AG20443 (cell line): ENCODE results near the gene MAPK1IP1L.
"Not testable (repeated sequence)": the region's sequence is repeated elsewhere in the genome, so short reads cannot be mapped to it uniquely, and the experiment has no call there.

Experiments
- DNase-seq: peaks from one replicate; pipeline ENCODE4 v3.0.0; 2012; ENCODE audit warnings: low spot score, mixed read lengths

The MAPK1IP1L gene

DNA sequence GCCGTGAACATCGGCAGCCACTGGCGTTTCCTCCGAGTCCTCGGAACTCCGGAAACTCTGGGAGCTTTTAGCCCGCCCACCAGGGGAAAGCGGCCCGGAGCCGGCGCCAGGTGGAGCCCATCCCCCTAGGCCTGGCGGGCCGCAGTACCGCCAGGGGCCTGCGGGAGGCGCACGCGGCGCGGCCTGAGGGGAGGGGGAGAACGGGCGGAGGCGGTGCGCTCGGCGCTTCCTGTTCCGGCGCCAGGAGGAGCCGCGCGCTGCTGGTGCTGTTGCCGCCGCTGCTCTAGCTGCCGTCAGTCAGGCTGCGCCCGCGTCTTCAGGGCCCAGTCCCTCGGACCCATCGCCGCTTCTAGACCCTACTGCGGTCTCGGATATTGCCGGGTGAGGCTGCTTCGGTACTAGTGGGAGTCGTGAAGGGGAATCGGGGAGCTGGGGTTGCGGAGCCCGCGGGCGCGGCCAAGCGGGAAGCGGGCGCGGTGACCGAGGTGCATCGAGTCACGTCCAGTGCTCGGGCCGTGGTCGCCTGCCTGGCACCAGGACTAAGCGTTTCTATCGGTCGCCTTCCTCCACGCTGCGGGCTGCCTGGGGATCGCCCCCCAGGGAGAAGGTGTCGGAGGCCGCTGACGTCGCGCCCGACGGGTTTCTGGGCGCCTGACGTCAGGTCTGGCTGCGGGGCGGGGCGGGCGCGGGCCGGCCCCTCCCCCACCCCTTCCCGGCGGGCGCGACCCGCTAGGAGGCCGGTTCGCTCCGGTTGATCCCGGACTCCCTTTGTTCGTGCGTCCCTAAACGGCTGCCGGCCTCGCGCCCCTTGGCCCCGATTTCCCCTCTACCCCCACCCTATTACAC lies at the start of gene MAPK1IP1L:
TSS of gene MAPK1IP1L (plus strand) at position 225 of the 846 bp plus-strand sequence. CDS start 10,037 bp downstream, outside the sequence.
- DNase-seq: peak; percentile 99

DNA sequence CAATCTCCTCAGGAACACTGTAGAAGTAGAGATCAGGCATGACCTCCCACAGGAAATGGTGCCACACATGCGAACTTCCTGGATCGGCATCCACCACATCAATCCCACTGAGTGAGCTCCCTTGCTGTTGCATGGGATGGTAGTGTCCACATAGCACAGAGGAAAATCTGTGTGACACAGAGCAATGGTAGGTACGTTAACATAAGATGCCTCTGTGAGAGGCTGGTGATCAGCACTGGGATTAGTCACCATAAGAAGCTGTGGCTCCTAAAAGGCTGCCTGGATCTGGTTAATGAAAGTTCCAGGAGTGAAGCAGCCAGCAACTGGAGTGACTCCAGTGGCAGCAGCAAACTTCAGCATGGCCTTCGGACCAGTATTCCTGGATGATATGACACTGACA lies 46.4 kb upstream of the MAPK1IP1L start:
- DNase-seq: peak; percentile 13

DNA sequence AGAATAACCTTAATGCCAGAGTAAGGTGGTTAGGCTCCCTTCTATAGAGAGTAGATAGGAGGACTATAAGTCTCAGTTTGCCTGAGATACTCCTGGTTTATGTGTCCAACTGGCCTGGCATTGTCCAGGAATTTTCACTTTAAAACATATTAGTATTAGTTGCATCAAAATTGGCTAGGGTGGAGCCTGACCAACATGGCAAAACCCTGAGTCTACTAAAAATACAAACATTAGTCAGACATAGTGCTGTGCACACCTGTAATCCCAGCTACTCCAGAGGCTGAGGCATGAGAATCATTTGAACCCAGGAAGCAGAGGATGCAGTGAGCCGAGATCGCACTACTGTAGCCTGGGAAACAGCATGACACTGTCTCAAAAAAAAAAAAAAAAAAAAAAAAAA lies 36.4 kb upstream of the MAPK1IP1L start:
- DNase-seq: no peak

DNA sequence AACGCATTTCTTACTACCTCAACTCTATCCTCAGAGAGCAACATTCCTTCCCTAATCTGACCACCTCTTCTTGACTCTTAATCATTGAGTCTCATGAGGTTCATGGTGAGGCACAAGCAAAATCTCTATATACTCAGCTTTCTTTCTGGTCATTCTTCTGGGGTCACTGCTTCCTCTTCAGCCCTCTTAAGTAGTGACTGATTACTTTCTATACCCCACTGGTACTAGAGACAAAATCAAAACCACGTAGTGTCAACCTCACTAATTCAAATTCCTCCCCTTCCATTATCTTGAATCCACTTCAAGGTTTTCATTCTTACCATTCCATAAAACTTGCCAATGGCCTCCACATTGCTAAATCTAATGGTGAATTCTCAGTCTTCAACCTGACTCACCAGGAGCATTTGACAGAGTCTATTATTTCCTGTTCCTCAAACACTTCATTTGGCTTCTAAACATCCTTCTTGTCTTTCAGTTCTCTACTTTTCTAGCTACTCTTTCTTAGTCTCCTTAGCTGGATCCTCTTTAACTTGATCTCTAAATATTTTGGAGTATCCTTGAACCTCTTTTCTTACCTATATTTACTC lies 31.4 kb upstream of the MAPK1IP1L start:
- peak; percentile 19 for DNase-seq

DNA sequence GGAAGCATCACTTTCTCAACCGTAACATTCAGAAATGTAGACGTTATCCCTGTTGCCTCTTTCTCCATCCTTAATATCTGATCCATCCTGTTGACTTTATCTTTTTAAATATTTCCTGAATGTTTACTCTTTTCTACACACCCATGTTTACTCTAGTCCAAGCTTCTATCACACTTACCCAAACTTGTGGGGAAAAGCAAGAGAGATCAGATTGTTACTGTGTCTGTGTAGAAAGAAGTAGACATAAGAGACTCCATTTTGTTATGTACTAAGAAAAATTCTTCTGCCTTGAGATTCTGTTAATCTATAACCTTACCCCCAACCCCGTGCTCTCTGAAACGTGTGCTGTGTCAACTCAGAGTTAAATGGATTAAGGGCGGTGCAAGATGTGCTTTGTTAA lies 27.1 kb upstream of the MAPK1IP1L start:
- not testable (repeated sequence) for DNase-seq

DNA sequence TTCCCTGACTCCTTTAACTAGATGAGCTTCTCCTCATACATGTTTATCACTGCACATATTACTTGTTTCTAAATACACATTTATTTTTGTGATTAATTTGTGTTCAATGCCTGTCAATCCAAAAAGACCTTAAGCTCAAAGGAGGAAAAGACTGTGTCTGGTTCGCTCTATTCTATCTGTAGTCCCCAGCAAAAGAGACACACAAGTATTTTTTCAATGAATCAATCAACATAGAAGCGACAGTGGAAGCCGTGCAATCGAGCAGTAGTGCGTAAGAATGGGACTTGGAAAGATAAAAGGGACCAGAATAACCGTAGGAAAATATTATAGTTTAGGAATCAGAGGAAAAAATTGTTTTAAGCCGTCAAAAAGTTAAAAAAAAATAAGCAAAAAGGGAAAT lies 25.5 kb upstream of the MAPK1IP1L start:
- no peak for DNase-seq

DNA sequence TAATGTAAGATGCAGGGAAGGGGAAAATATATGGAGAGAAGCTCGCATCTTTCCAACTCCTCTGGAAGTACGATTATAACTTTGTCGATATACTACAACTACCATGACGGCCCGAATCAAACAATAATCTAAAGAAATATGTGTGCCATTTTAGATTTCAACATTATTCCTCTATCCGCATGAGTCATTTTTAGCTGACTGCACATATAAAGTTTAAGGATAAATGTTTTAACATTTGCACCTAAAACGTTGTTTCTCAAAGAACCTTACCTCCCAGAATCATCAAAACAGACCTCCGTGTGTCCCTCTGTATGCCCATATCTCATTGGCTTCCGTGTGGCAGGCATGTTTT lies 25.0 kb upstream of the MAPK1IP1L start:
- no peak for DNase-seq

DNA sequence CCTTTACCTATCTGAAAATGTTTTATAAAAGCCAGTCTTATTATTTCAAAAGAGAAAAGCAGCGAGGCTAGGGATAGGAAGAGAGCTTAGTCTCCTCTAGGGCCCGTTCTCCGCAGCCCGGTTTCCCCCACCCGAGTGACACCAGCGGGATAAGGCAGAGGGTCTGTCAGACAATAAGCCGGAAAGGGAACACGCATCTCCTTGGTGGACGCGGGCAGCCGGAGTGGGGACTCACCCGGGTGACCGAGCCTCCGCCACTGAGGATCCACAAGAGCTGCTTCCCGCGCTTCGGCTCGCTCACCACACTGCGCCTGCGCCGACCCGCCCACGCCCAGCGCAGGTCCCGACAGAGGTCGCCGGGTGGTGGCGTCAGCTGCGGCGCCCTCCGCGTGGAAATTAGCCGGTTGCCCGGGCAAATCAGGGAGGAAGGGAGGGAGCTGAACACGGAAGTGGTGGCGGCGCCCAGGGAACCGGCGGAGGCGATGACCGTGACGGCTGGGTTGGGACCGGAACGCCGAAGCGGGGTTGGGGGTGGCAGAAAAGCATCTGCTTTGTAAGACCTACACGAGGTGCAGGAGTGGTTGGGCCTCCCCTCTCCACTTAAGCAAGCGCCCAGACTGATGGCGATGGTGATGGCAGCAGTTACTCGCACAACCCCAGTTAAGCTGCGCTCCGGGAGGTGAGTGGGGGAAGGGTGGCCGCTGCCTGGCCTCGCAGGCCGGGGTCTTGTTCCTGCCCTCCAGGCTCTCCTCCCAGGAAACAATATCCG lies 24.5 kb upstream of the MAPK1IP1L start, which contains the start of the genes SOCS4 and WDHD1:
TSS of gene SOCS4 (plus strand) at position 444 of the 769 bp plus-strand sequence. CDS start 15,806 bp downstream, outside the sequence.
TSS of gene WDHD1 (minus strand) at position 307 of the 769 bp plus-strand sequence. CDS start 312 bp downstream, outside the sequence.
- DNase-seq: peak; percentile 99

DNA sequence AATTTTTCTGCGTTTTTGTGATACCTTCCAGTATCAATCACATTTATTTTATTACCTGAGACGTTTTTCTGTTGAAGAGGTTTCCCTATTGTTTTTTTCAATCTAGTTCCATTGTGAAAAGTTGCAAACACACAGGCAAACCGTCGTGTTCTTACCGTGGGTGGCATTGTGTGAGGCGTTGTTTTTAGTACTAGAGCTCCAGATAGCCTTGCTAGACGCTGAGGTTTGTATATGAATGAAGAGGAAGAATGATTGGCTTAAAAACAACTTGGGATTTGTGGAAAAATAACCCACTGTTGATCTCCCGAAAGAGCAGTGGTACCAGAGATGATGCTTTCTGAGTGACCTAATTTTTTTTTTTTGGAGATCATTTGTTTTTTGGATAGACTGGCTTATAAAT lies 23.4 kb upstream of the MAPK1IP1L start:
- DNase-seq: no peak

DNA sequence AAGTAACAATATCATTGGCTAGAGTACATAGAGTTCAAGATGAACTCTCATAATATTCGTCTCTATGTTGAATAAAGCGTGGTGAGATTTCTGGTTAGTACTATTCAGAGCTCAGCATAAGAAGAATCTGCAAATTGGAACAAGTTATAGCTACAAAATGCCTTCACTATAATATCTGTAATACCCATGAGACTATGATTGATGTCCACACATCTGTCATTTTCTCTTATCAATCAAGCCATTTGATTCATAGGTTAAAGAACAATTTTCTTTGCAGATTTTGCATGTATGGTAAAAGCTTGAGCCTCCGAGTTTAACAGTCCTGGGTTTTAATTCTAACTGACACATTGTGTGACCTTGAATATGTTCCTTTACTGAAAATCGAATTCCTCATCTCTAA lies 23.0 kb upstream of the MAPK1IP1L start:
- no peak for DNase-seq

DNA sequence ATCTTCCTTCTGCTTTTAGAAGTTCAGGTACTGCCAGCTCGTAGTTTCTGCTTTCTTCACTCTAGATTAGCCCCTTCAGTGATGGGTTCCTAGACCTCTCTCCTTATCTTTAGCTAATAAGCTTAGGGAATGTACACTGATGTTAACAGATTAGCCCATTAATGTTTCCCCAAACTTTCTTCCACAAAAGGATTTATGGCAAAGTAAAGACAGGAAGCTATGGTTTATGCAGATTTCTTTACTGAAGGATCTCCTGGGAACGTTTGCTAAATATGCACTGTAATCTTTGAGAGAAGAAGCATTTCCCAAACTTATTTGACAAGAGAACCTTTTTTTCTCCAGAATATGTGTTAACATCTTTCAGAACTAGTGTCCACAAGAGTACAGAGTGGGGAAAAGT lies 20.3 kb upstream of the MAPK1IP1L start:
- DNase-seq: no peak

DNA sequence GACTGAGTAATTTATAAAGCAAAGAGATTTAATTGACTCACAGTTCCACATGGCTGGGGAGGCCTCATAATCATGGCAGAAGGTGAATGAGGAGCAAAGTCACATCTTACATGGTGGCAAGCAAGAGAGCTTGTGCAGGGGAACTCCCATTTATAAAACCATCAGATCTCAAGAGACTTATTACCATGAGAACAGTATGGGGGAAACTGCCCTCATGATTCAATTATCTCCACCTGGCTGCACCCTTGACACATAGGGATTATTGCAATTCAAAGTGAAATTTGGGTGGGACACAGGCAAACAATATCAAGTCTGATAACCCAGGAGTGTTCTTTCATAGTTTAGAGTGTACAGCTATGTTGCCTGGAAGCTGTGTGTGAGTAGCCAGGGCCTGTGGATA lies 13.5 kb upstream of the MAPK1IP1L start:
- DNase-seq: not testable (repeated sequence)

DNA sequence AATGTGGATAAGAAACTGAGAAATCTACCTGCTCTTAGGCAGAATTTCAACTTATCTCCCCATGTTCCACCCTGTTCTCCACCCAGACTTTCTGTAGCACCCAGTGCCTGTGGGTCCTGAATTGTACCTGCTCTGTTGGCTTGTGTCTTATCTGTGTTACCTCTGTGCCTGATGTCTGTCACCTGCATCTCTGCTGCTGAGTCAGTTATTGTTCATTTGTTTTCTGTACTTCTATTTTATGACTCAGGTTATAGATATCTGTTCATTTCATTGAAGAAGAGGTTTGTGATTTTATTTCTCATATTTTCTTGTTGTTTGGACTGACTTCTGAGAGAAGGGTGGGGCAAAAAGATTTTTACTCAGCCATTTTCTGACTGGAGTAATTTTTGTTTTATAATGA lies 12.7 kb upstream of the MAPK1IP1L start:
- no peak for DNase-seq

DNA sequence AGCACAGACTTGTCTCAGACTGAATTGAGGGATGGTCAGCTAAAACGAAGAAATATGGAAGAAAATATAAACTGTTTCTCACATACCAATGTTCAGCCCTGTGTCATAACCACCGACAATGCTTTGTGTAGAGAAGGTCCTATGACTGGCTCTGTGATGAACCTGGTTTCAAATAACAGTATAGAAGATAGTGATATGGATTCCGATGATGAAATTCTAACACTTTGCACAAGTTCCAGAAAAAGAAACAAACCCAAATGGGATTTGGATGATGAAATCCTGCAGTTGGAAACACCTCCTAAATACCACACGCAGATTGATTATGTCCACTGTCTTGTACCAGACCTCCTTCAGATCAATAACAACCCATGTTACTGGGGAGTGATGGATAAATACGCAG lies 7.9 kb upstream of the MAPK1IP1L start:
- DNase-seq: no peak

DNA sequence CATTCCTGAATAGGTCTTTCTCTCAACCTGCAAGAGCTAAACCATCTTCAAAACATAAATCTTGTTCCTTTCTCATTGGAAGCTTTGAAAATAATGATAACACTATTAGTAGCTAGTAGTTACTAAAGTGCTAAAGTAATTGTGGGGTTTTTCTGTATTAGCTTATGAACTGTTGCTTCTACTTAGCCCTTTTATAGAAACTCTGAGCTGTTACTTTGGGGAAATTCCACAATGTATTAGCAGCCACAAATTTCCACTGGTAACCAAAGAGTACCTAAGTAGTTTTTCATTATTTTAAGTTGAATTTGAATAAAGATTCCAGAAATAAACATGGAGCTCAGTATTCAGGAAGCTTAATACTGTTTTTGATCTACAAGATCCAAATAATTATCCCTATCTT lies 6.4 kb upstream of the MAPK1IP1L start:
- DNase-seq: no peak

DNA sequence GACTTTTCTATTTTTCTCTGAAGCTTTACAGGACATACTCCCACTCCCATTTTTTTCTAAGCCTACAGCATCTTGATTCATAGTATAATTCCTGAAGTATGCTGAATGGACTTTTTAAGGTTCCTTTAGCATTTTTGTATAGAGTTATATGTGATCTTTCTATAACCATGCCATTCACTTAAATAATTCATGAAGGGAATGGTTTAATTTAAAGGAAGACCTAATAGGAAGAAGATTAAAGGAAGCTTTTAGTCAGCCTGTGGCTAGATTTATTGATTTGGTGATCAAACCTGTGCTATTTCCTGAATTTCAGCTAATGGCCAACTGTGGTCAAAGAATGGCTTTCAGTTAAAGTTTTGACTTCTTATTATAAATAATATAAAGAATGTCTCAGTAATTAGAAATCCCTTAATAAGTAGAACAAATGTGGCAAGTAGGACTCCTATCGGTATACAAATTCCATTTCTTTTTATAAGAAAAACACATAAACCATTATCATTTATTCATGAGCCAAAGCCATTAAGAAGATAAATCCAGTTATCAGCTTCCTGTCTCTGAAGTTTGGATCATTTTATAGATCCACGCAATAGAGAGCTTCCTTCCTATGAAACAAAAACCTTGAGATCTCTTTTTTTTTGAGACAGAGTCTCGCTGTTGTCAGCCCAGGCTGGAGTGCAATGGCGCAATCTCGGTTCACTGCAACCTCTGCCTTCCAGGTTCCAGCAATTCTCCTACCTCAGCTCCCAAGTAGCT lies 4.0 kb upstream of the MAPK1IP1L start:
- no peak for DNase-seq

DNA sequence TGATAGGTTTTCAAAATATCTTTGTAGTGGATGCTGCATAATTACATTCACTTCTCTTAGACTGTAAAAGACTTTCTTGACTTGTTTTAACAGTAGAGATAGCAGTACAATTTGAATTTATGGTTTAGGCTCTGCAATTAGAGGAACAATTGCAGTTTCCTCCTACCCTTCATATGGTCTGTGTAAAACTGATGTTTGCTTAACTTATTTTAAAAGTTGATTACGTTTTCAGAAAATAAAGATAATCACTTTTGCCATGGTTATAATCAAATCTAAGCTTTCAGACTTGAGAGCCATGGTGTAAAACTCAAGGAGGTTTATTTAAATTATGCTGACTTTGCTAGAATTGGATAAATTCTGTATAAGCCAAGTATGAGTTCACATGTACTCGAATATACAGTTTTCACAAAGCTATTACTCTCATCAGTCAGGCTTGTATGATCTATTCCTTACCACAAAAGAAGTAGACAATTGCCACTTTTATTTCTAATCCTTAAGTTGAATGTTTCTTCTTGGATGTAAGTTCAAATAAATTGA lies 2.5 kb upstream of the MAPK1IP1L start:
- no peak for DNase-seq

DNA sequence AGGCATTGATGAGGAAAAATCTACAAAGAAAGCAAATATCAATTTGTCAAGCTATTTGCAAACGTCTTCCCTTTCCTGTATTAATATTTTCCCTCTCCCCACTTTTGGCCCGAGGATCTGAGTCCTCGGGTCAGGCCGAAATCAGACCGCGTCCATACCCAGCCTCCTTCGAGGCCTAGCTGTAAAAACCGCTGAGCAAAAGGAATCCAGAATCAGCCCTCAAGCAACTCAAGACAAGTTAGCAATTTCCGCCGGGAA lies 353 bp upstream of the MAPK1IP1L start:
- no peak for DNase-seq

DNA sequence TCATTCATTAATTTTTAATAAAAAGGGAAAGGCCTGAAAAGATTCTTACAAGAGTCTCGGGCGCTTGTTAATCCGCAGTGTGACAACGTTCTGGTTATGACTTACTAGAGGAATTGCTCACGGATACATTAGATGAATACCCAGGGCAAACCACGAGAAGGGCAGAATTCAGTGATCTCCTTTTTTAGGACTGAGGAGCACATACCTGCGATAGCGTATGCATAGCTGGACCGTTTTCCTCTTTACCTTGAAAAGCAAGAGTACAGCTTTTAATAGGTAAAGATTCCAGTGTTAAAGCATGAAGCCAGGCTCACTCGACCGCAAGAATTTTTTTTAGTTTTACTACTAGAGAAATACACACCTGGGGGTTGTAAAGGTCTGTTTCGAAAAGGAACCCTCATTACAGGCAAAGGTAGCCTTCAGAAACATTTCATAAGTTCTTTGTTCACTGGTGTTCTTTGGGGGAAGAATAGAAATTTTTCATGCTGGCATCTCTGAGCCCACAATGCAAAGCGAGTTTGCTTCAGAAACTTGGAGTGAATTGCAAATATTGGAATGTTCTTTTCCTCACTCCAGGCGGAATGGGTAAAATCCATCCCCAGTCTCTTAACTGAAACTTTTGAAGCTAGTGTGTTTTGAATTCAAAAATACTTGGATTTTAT lies 953 bp downstream of the MAPK1IP1L start:
- peak; percentile 43 for DNase-seq

DNA sequence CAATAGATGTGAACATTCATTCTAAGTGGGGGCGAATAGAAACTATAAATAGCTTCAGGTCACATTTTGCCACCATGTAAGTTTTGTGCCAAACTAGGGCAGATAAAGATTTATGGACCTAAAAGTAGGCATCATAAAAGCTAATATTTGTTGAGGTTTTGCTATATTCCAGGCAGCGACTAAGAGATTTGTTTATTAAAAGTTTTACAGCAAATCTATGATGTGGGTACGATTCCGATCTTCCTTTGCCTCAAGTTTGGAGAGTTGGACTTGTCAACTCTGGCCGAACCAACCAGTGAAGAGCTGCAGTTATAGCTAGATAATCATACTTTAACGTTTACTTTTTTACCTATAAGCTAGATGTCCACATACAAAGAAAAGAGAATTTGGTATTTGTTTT lies 1.6 kb downstream of the MAPK1IP1L start:
- no peak for DNase-seq

DNA sequence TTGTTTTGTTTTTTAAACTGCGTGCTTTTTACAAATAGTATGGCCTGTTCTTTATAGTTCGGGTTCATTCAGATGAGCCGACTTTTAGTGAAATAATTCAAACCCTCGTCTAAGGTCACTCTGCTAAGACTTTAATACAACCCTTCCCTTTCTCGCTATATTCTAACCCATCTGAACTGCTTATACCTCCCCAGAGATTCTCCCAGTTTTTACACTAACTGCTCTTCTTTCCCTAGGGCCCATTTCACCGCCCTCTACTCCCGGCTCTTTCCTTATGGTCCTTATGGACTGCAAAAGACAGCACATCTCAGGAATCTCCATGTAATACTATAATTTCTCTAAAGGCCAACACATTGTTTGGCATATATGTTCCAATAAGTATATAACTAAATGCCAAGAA lies 2.1 kb downstream of the MAPK1IP1L start:
- no peak for DNase-seq
